Panc1 (cell line): ENCODE results near the gene TRIM28. TPM values are rescaled to one million over a fixed set of nuclear protein-coding genes. Genes with fewer than 3 reads are reported as not detected.

Experiments used
- ATAC-seq: fragments of 200-7000 bp; cut with Tn5 transposase; 2 replicates; pipeline ENCODE4 v1.9.1; 2020; ENCODE audit warnings: mild to moderate bottlenecking, moderate library complexity
- BruUV-seq: library from RNA; stranded (reverse); fragments of 400-500 nt; replicated peaks from 2 replicates; lab custom pipeline; 2021; lab: Mats Ljungman, UMichigan
- CTCF ChIA-PET: fragments of 300-600 bp; sonication (Branson Sonifier 250); formaldehyde crosslinking; loops from one replicate; lab custom pipeline; 2022; ENCODE audit warnings: antibody characterized with exemption; lab: Charles Lee
- POLR2A ChIA-PET: fragments of 300-600 bp; sonication (Branson Sonifier 250); formaldehyde crosslinking; loops from one replicate; lab custom pipeline; 2022; ENCODE audit warnings: antibody characterized with exemption; lab: Charles Lee
- DNase-seq: peaks from one replicate; pipeline ENCODE4 v3.0.0-alpha.2; 2010; ENCODE audit warnings: low read depth, low spot score
- H3K27ac ChIP-seq: 2 replicates; pipeline ENCODE4 v1.5.1; 2011; ENCODE audit warnings: mild to moderate bottlenecking, low read length, inconsistent platforms
- H3K27me3 ChIP-seq: fragments of 200-500 bp; sonication (Bioruptor generic); 2 replicates; pipeline ENCODE4 v1.6.0; 2014; ENCODE audit warnings: low read length, inconsistent platforms; ENCODE audit not compliant: control insufficient read depth, insufficient read depth
- H3K36me3 ChIP-seq: fragments of 200-500 bp; sonication (Bioruptor generic); 2 replicates; pipeline ENCODE4 v1.5.1; 2014; ENCODE audit warnings: inconsistent platforms, mild to moderate bottlenecking, low read length, moderate library complexity; ENCODE audit not compliant: control insufficient read depth, insufficient read depth
- H3K4me1 ChIP-seq: 2 replicates; pipeline ENCODE4 v1.5.1; 2011; ENCODE audit warnings: inconsistent platforms, mild to moderate bottlenecking, low read length, moderate library complexity; ENCODE audit not compliant: control insufficient read depth, insufficient read depth
- H3K4me3 ChIP-seq, 2 experiments: 2 replicates each; pipeline ENCODE4 v1.5.1; 2011 to 2012; ENCODE audit warnings: low read depth in 2 of 2, low read length in 2 of 2, mild to moderate bottlenecking in 2 of 2, inconsistent platforms in 1 of 2, moderate library complexity in 1 of 2
- H3K9me3 ChIP-seq: fragments of 200-500 bp; sonication (Bioruptor generic); 2 replicates; pipeline ENCODE4 v1.5.1; 2014; ENCODE audit warnings: low read depth, mild to moderate bottlenecking, inconsistent platforms, low read length, moderate library complexity; ENCODE audit not compliant: control insufficient read depth, insufficient read depth
- CTCF ChIP-seq: fragments of 450-650 bp; IDR thresholded peaks from 2 replicates; pipeline ENCODE4 v1.5.1; 2017; ENCODE audit warnings: mild to moderate bottlenecking
- POLR2AphosphoS5 ChIP-seq: IDR thresholded peaks from 2 replicates; pipeline ENCODE4 v1.6.1; 2012; ENCODE audit warnings: mild to moderate bottlenecking, low read depth, low read length, moderate library complexity
- SIN3A ChIP-seq: IDR thresholded peaks from 2 replicates; pipeline ENCODE4 v1.6.1; 2012; ENCODE audit warnings: low read depth, mild to moderate bottlenecking, low read length, moderate library complexity, borderline replicate concordance; ENCODE audit not compliant: insufficient read depth
- TCF7L2 ChIP-seq: IDR thresholded peaks from 2 replicates; pipeline ENCODE4 v1.6.1; 2011; ENCODE audit warnings: mild to moderate bottlenecking, low read depth, low read length, inconsistent platforms
- in situ Hi-C: cut with HindIII; loops from 2 replicates; pipeline ENCODE4 v1.10.0; 2016; ENCODE audit warnings: low sequenced_read_pairs, low pct_unique_long_range_greater_than_20kb
- intact Hi-C: fragments of 100-400 bp; cut with micrococcal nuclease; formaldehyde crosslinking; loops from one replicate; pipeline ENCODE4 v1.10.0; 2022; ENCODE audit not compliant: unreplicated experiment
- total RNA-seq: library from RNA; stranded (reverse); gene quantifications from one replicate; pipeline ENCODE4 v1.2.1, GENCODE V29; 2021; ENCODE audit not compliant: unreplicated experiment
- TF ChIP-seq, protein P1 (sequence below), 2 experiments: IDR thresholded peaks; 2 replicates each; pipeline ENCODE4 v1.6.1; 2011 to 2012; ENCODE audit warnings: low read depth in 2 of 2, control low read depth in 1 of 2, low read length in 1 of 2, mild to moderate bottlenecking in 1 of 2, moderate library complexity in 1 of 2; ENCODE audit not compliant: insufficient read depth in 1 of 2

Gene TRIM28
- total RNA-seq, 1 experiment from 2014 or later = 767 TPM

- ChIA-PET CTCF (no interaction called here), POLR2A (interaction anchor here (0.6 to 0.9 kb wide), 2 partner anchors 37 to 398 kb away, joined by 3 read pairs; no protein-coding TSS in a partner anchor)
- TF ChIP-seq POLR2AphosphoS5 (no peak), SIN3A (peak; percentile 69; the same call in 1 of the 2 replicates)
- intact Hi-C loops (no loop called here), in situ Hi-C loops (no loop called here)
- Histone ChIP-seq H3K4me3 (peak within 1 kb of the TSS; percentile 66 to 100), H3K9me3 (no peaks in the 10 kb centered on the region), H3K27me3 (no peaks in the 10 kb centered on the region), H3K27ac (peak within 1 kb of the TSS; percentile 100), H3K36me3 (no peaks in the 10 kb centered on the region; the same call in 1 of the 2 replicates), H3K4me1 (peaks cover 42% of the 10 kb centered on the region)
- ATAC-seq = no peak
- no TSS peak for BruUV-seq
- DNase-seq = no peak
Measured at GRCh38 chr19:58558066-58558622, 14.3 kb downstream of the TRIM28 start, which contains the start of gene UBE2M. TSS of gene UBE2M (minus strand) at chr19:58558611. CDS start at chr19:58558381, 230 bp downstream.

DNA sequence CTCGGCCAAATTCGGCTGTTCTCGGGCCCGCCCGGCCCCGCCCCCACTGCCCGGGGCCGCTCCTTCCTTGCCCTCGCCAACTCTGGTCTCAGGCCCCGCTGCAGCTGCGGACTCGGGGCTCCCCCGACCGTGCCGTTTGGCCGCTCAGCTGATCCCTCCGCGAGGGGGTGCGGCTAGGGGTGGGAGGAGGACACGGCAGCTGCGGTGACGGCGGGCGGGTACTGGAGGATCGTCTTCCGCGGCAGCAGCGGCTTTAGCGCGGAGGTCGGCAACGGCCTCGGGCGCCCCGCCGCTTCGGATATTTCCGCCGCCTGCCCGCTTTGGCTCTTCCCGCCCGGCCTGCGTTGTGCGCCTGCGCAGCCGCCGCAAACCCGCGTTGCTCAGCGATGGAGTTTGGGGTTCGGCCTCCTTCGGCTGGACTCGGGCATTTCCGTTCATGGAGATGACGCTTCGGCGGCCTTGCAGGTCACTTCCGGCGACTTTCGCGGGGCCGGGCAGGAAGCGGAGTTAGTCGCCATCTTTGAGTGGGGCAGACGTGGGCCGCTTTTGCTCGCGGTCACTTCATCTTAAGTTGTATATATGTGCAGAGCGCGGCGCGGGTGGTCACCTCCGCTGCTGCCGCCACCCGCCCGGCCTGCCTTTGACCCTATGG lies 14.9 kb downstream of the TRIM28 start:
- BruUV-seq = no TSS peak
- no peaks in the 10 kb centered on the region for H3K9me3 ChIP-seq
- ChIA-PET CTCF (interaction anchor here (0.5 to 0.8 kb wide), 2 partner anchors 39 to 51 kb away, joined by 3 read pairs; partner anchors contain the start of gene ZBTB45), POLR2A (interaction anchor here (0.6 to 1.0 kb wide), 5 partner anchors 12 to 398 kb away, joined by 3 to 5 read pairs (median 3); no protein-coding TSS in a partner anchor)
- TF ChIP-seq, protein P1, sequence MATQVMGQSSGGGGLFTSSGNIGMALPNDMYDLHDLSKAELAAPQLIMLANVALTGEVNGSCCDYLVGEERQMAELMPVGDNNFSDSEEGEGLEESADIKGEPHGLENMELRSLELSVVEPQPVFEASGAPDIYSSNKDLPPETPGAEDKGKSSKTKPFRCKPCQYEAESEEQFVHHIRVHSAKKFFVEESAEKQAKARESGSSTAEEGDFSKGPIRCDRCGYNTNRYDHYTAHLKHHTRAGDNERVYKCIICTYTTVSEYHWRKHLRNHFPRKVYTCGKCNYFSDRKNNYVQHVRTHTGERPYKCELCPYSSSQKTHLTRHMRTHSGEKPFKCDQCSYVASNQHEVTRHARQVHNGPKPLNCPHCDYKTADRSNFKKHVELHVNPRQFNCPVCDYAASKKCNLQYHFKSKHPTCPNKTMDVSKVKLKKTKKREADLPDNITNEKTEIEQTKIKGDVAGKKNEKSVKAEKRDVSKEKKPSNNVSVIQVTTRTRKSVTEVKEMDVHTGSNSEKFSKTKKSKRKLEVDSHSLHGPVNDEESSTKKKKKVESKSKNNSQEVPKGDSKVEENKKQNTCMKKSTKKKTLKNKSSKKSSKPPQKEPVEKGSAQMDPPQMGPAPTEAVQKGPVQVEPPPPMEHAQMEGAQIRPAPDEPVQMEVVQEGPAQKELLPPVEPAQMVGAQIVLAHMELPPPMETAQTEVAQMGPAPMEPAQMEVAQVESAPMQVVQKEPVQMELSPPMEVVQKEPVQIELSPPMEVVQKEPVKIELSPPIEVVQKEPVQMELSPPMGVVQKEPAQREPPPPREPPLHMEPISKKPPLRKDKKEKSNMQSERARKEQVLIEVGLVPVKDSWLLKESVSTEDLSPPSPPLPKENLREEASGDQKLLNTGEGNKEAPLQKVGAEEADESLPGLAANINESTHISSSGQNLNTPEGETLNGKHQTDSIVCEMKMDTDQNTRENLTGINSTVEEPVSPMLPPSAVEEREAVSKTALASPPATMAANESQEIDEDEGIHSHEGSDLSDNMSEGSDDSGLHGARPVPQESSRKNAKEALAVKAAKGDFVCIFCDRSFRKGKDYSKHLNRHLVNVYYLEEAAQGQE (IDR thresholded peaks at IDR 0.05; ENCODE audit: insufficient read depth in 1 of 2, low read depth in 2 of 2, low read length in 1 of 2) = no peak
- no peak for TF ChIP-seq CTCF
- TF ChIP-seq TCF7L2 = no peak
- 0 out of 2 replicates have a peak, but pooled peaks have one; percentile 22 for TF ChIP-seq SIN3A
- TF ChIP-seq POLR2AphosphoS5 = peak; percentile 87
- intact Hi-C loops (no loop called here), in situ Hi-C loops (no loop called here)
- H3K4me3 ChIP-seq = peak overlapping the region; percentile 66 to 77
- peaks cover 37% of the 10 kb centered on the region for H3K4me1 ChIP-seq
- no peaks in the 10 kb centered on the region; the same call in 1 of the 2 replicates for H3K36me3 ChIP-seq
- H3K27me3 ChIP-seq = no peaks in the 10 kb centered on the region
- ATAC-seq = peak; percentile 73
- peak overlapping the region; percentile 100 for H3K27ac ChIP-seq
- DNase-seq = peak; percentile 96
